WERI-Rb-1 (cell line): ENCODE measurements around the gene DNAAF8.

Experiments used
- DNase-seq: peaks from one replicate; pipeline ENCODE4 v3.0.0-alpha.2; 2020
- H3K27ac ChIP-seq: fragments of 250-450 bp; sonication (Bioruptor Pico); 2 replicates; pipeline ENCODE4 v1.5.1; 2020; ENCODE audit warnings: mild to moderate bottlenecking, moderate library complexity
- H3K27me3 ChIP-seq: fragments of 250-450 bp; sonication (Bioruptor Pico); 2 replicates; pipeline ENCODE4 v1.5.1; 2021; ENCODE audit warnings: mild to moderate bottlenecking, low read depth, moderate library complexity; ENCODE audit not compliant: insufficient read depth, severe bottlenecking
- H3K36me3 ChIP-seq: fragments of 250-450 bp; sonication (Bioruptor Pico); 2 replicates; pipeline ENCODE4 v1.5.1; 2020; ENCODE audit warnings: mild to moderate bottlenecking, moderate library complexity
- H3K4me3 ChIP-seq: 2 replicates; pipeline ENCODE4 v1.5.1; 2011; ENCODE audit warnings: low read depth, mild to moderate bottlenecking, control low read depth, low read length
- H3K9me3 ChIP-seq: fragments of 250-450 bp; sonication (Bioruptor Pico); 2 replicates; pipeline ENCODE4 v1.5.1; 2021; ENCODE audit warnings: mild to moderate bottlenecking, moderate library complexity; ENCODE audit not compliant: severe bottlenecking
- TF ChIP-seq, protein P1 (sequence below): IDR thresholded peaks from 2 replicates; pipeline ENCODE4 v1.5.1; 2011; ENCODE audit warnings: low read depth, mild to moderate bottlenecking, control low read depth, inconsistent platforms, low read length

DNAAF8 gene

DNA sequence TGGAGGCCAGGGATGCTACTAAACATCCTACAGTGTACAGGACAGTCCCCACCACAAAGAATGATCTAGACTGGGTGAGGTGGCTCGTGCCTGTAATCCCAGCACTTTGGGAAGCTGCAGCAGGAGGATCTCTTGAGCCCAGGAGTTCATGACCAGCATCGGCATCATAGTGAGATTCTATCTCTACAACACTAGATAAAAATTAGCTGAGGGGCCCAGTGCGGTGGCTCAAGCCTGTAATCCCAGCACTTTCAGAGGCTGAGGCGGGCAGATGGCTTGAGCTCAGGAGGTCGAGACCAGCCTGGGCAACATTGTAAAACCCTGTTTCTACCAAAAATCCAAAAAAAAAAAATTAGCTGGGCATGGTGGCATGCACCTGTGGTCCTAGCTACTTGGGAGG lies 38.0 kb downstream of the DNAAF8 start:
- TF ChIP-seq, protein P1, sequence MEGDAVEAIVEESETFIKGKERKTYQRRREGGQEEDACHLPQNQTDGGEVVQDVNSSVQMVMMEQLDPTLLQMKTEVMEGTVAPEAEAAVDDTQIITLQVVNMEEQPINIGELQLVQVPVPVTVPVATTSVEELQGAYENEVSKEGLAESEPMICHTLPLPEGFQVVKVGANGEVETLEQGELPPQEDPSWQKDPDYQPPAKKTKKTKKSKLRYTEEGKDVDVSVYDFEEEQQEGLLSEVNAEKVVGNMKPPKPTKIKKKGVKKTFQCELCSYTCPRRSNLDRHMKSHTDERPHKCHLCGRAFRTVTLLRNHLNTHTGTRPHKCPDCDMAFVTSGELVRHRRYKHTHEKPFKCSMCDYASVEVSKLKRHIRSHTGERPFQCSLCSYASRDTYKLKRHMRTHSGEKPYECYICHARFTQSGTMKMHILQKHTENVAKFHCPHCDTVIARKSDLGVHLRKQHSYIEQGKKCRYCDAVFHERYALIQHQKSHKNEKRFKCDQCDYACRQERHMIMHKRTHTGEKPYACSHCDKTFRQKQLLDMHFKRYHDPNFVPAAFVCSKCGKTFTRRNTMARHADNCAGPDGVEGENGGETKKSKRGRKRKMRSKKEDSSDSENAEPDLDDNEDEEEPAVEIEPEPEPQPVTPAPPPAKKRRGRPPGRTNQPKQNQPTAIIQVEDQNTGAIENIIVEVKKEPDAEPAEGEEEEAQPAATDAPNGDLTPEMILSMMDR = no peak
- peaks cover 6% of the 10 kb centered on the region for H3K9me3 ChIP-seq
- no peaks in the 10 kb centered on the region for H3K36me3 ChIP-seq
- H3K27me3 ChIP-seq = no peaks in the 10 kb centered on the region
- DNase-seq = peak; percentile 54
- H3K27ac ChIP-seq = peak overlapping the region; percentile 66
- H3K4me3 ChIP-seq = no peak overlapping the region

DNA sequence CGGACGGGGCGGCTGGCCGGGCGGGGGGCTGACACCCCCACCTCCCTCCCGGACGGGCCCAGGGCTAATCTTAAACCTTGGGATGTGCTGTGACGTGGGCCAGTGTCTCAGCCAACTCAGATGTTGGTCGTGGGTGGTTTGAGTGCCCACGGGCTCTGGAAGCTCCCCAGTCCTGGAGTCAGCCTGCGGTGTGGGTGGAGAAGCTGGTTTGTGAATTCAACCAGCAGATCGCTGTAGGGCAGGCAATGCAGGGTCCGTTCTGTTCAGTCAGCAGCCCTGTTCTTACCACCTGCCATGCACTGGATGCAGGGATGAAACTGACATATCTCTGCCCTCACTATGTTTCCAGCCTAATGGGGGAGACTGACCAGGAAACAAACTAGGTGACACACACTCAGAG lies 40.7 kb downstream of the DNAAF8 start:
- no peak for DNase-seq
- Histone ChIP-seq H3K36me3 (no peaks in the 10 kb centered on the region), H3K27ac (peak overlapping the region; percentile 82), H3K4me3 (no peak overlapping the region), H3K9me3 (peaks cover 6% of the 10 kb centered on the region), H3K27me3 (no peaks in the 10 kb centered on the region)
- TF ChIP-seq, protein P1 = no peak

DNA sequence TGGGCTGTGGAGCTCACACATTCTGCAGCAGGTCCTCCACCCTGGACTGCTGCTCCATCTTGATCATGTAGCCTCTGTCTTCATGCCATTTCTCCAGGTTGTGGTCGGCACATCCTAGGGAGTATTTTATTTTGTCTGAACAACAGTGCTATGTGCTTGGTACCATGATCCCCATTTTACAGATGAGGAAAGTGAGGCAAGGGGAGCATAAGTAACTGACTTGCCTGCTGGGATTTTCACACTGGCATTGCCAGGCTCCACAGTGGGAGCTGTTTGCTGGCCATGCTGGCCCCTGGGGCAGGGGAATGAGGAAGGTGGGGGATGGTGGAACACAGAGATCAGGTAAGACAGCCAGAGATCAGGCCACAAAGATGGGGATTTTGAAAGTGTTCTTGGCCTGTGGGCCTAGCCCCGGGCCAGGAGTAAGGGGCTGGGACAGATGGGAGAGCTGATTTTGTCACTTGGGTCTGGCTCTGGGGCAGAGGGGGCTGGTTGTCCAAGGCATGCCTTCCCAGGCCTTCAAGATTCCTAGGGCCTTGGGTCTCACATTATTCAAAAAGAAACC lies 41.9 kb downstream of the DNAAF8 start:
- DNase-seq = no peak
- Histone ChIP-seq H3K27me3 (no peaks in the 10 kb centered on the region), H3K27ac (no peak overlapping the region), H3K9me3 (peaks cover 6% of the 10 kb centered on the region), H3K36me3 (no peaks in the 10 kb centered on the region), H3K4me3 (no peak overlapping the region)
- TF ChIP-seq, protein P1 = no peak

- DNase-seq = no peak
- TF ChIP-seq, protein P1 = no peak
- Histone ChIP-seq H3K9me3 (peaks cover 6% of the 10 kb centered on the region), H3K27ac (no peak overlapping the region), H3K27me3 (no peaks in the 10 kb centered on the region), H3K36me3 (no peaks in the 10 kb centered on the region), H3K4me3 (no peak overlapping the region)
Measured at GRCh38 chr16:4777339-4778049, 43.2 kb downstream of the DNAAF8 start.

DNA sequence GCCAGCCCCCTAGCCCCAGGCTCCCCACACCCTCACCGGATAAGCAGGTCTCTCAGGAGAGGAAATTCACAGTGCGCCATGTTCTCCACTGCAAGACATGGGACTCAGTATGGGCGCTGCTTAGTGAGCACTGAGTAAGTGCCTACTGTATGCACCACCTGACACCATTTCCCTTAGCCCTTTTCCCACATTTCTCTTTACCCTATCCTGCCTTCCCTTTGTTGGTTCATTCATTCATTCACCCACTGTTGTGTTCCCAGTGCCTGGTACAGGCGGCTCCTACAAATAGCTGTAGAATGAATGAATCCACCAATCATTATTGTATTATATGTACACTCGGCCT lies 43.7 kb downstream of the DNAAF8 start:
- no peak overlapping the region for H3K27ac ChIP-seq
- no peaks in the 10 kb centered on the region for H3K27me3 ChIP-seq
- no peak overlapping the region for H3K4me3 ChIP-seq
- no peak for DNase-seq
- H3K9me3 ChIP-seq = peaks cover 6% of the 10 kb centered on the region
- TF ChIP-seq, protein P1 = no peak
- H3K36me3 ChIP-seq = no peaks in the 10 kb centered on the region

DNA sequence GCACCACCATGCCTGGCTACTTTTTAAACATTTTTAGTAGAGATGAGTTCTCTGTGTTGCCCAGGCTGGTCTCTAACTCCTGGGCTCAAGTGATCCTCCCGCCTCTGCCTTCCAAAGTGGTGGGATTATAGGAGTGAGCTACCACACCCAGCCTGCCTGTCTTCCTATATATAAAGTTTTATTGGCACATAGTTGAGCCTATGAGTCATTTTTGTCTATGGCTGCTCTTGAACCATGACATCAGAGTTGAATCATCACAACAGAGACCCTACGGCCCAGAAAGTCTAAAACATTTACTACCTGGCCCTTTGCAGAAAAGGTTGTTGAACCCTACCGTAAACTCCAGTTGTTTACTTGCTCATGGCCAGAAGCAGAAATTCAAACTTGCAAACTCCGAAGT lies 45.9 kb downstream of the DNAAF8 start:
- DNase-seq = no peak
- no peak overlapping the region for H3K27ac ChIP-seq
- TF ChIP-seq, protein P1 = no peak
- peaks cover 2% of the 10 kb centered on the region for H3K9me3 ChIP-seq
- no peaks in the 10 kb centered on the region for H3K36me3 ChIP-seq
- no peaks in the 10 kb centered on the region for H3K27me3 ChIP-seq
- no peak overlapping the region for H3K4me3 ChIP-seq
